PC-3 (cell line): ENCODE results near the gene STRN4. TPM values are rescaled to one million over a fixed set of nuclear protein-coding genes. Genes with fewer than 3 reads are reported as not detected.
A peak's percentile ranks its signal among the peaks of the same experiment; 100 is the strongest.

Experiments used
- ATAC-seq: fragments of 200-7000 bp; cut with Tn5 transposase; 2 replicates; pipeline ENCODE4 v1.9.1; 2020; ENCODE audit warnings: mild to moderate bottlenecking, moderate library complexity
- BruUV-seq: library from RNA; stranded (reverse); fragments of 400-500 nt; replicated peaks from 2 replicates; lab custom pipeline; 2021; lab: Mats Ljungman, UMichigan
- CTCF ChIA-PET: fragments of 300-600 bp; sonication (Branson Sonifier 250); formaldehyde crosslinking; loops from one replicate; lab custom pipeline; 2022; ENCODE audit warnings: antibody characterized with exemption; lab: Charles Lee
- POLR2A ChIA-PET: fragments of 300-600 bp; sonication (Branson Sonifier 250); formaldehyde crosslinking; loops from one replicate; lab custom pipeline; 2022; ENCODE audit warnings: antibody characterized with exemption; ENCODE audit not compliant: unreplicated experiment; lab: Charles Lee
- DNase-seq: peaks from one replicate; pipeline ENCODE4 v3.0.0-alpha.2; 2015
- H2AFZ ChIP-seq: fragments of 300-600 bp; sonication (generic); 2 replicates; pipeline ENCODE4 v1.6.0; 2016; ENCODE audit warnings: antibody characterized with exemption, low read length
- H3F3A ChIP-seq: fragments of 300-600 bp; sonication (generic); one replicate; pipeline ENCODE4 v1.6.0; 2017; ENCODE audit warnings: antibody characterized with exemption, low read length, control low read depth, mild to moderate bottlenecking; ENCODE audit not compliant: unreplicated experiment
- H3K27ac ChIP-seq: fragments of 300-600 bp; sonication (generic); 2 replicates; pipeline ENCODE4 v1.5.1; 2016; ENCODE audit warnings: mild to moderate bottlenecking, low read length
- H3K27me3 ChIP-seq: fragments of 300-600 bp; sonication (generic); 2 replicates; pipeline ENCODE4 v1.6.1; 2016; ENCODE audit warnings: low read length, mixed read lengths
- H3K36me3 ChIP-seq: fragments of 300-600 bp; sonication (generic); 2 replicates; pipeline ENCODE4 v1.6.1; 2016; ENCODE audit warnings: low read depth, mixed run types, low read length, mixed read lengths
- H3K4me1 ChIP-seq: fragments of 300-600 bp; sonication (generic); 2 replicates; pipeline ENCODE4 v1.5.1; 2016; ENCODE audit warnings: low read length; ENCODE audit not compliant: insufficient read depth
- H3K4me2 ChIP-seq: fragments of 300-600 bp; sonication (generic); 2 replicates; pipeline ENCODE4 v1.6.0; 2016; ENCODE audit warnings: low read length
- H3K4me3 ChIP-seq: fragments of 300-600 bp; sonication (generic); 2 replicates; pipeline ENCODE4 v1.5.1; 2016; ENCODE audit warnings: mild to moderate bottlenecking, low read length, mixed read lengths
- H3K79me2 ChIP-seq: fragments of 300-600 bp; sonication (generic); 2 replicates; pipeline ENCODE4 v1.6.1; 2017; ENCODE audit warnings: low read length, mixed read lengths
- H3K9ac ChIP-seq: fragments of 300-600 bp; sonication (generic); 2 replicates; pipeline ENCODE4 v1.6.0; 2016; ENCODE audit warnings: mild to moderate bottlenecking, low read length
- H3K9me2 ChIP-seq: fragments of 300-600 bp; sonication (generic); replicated peaks from 2 replicates; pipeline ENCODE4 v1.6.1; 2016; ENCODE audit warnings: mixed run types, low read length, mixed read lengths
- H3K9me3 ChIP-seq: fragments of 300-600 bp; sonication (generic); 2 replicates; pipeline ENCODE4 v1.6.1; 2016; ENCODE audit warnings: low read length, mixed read lengths
- H4K20me1 ChIP-seq: fragments of 300-600 bp; sonication (generic); 2 replicates; pipeline ENCODE4 v1.6.1; 2016; ENCODE audit warnings: low read length, mixed read lengths
- CTCF ChIP-seq: fragments of 300-600 bp; sonication (generic); conservative IDR thresholded peaks from 2 replicates; pipeline ENCODE4 v1.5.1; 2017; ENCODE audit warnings: antibody characterized with exemption, low read depth, mild to moderate bottlenecking, low read length
- EZH2 ChIP-seq: fragments of 300-600 bp; sonication (generic); IDR thresholded peaks from one replicate; pipeline ENCODE4 v1.6.1; 2017; ENCODE audit warnings: antibody characterized with exemption, mild to moderate bottlenecking, low read length; ENCODE audit not compliant: unreplicated experiment
- EZH2phosphoT487 ChIP-seq: fragments of 300-600 bp; sonication (generic); IDR thresholded peaks from 2 replicates; pipeline ENCODE4 v1.6.1; 2018; ENCODE audit warnings: mild to moderate bottlenecking, antibody characterized with exemption, low read length, borderline replicate concordance
- intact Hi-C: fragments of 100-400 bp; cut with micrococcal nuclease; formaldehyde crosslinking; loops from 2 replicates; pipeline ENCODE4 v1.9.0; 2023
- total RNA-seq: library from RNA; depleted of rRNA; stranded (reverse); fragments of >200 nt; gene quantifications from 2 replicates; pipeline ENCODE4 v1.2.3, GENCODE V29; 2014

The STRN4 gene
- total RNA-seq, 1 experiment from 2014 or later, result 62.7 TPM

GRCh38 chr19:46785054-46785979 lies 39.1 kb upstream of the STRN4 start:
- no peak for ATAC-seq

GRCh38 chr19:46784262-46785053 lies 38.2 kb upstream of the STRN4 start:
- peaks cover 21% of the 10 kb centered on the region for H3K4me1 ChIP-seq
- no peaks in the 10 kb centered on the region for H3K27me3 ChIP-seq
- peak overlapping the region; percentile 98 for H3K4me2 ChIP-seq
- DNase-seq (peak; percentile 80), ATAC-seq (peak; percentile 73)
- CTCF ChIA-PET, result interaction anchor here (0.7 kb wide), 1 partner anchor 56 kb away, joined by 4 read pairs; no protein-coding TSS in a partner anchor
- no peaks in the 10 kb centered on the region for H3K9me3 ChIP-seq
- intact Hi-C loops, result loop anchor here (5.0 kb wide), 1 partner anchor 43 kb away; no protein-coding TSS in a partner anchor
- peak overlapping the region; percentile 38 for H3K27ac ChIP-seq
- H4K20me1 ChIP-seq, result peaks cover 11% of the 10 kb centered on the region
- no peaks in the 10 kb centered on the region for H3K9me2 ChIP-seq
- POLR2A ChIA-PET, result no interaction called here
- peaks cover 12% of the 10 kb centered on the region for H3K36me3 ChIP-seq
- no TSS peak for BruUV-seq
- no peaks in the 10 kb centered on the region for H3F3A ChIP-seq
- TF ChIP-seq EZH2phosphoT487, result no peak
- TF ChIP-seq EZH2, result no peak
- peak; percentile 45; the same call in 1 of the 2 replicates for TF ChIP-seq CTCF
- no peak overlapping the region for H2AFZ ChIP-seq
- H3K9ac ChIP-seq, result peak overlapping the region; percentile 30
- peaks cover 61% of the 10 kb centered on the region for H3K79me2 ChIP-seq
- H3K4me3 ChIP-seq, result peak overlapping the region; percentile 91

More at GRCh38 chr19:46785054-46785979, 39.1 kb upstream of the STRN4 start:
- POLR2A ChIA-PET, result no interaction called here
- BruUV-seq, result no TSS peak
- Histone ChIP-seq H3K79me2 (peaks cover 61% of the 10 kb centered on the region), H3K27ac (peak overlapping the region; percentile 38), H3K36me3 (peaks cover 12% of the 10 kb centered on the region), H2AFZ (no peak overlapping the region), H3K27me3 (no peaks in the 10 kb centered on the region), H3K9ac (no peak overlapping the region), H3K4me1 (peaks cover 21% of the 10 kb centered on the region), H4K20me1 (peaks cover 11% of the 10 kb centered on the region), H3K4me3 (peak overlapping the region; percentile 91), H3K9me2 (no peaks in the 10 kb centered on the region), H3K9me3 (no peaks in the 10 kb centered on the region), H3K4me2 (peak overlapping the region; percentile 98), H3F3A (no peaks in the 10 kb centered on the region)
- CTCF ChIA-PET, result interaction anchor here (0.7 kb wide), 1 partner anchor 55 kb away, joined by 4 read pairs; no protein-coding TSS in a partner anchor
- TF ChIP-seq EZH2phosphoT487, result no peak
- TF ChIP-seq CTCF, result no peak
- TF ChIP-seq EZH2, result no peak
- no peak for DNase-seq
- intact Hi-C loops, result loop anchor here (5.0 kb wide), 1 partner anchor 42 kb away; no protein-coding TSS in a partner anchor
